Measurements from ENCODE around the gene F8A1. TPM values are rescaled to one million over a fixed set of nuclear protein-coding genes. Genes with fewer than 3 reads are reported as not detected.

F8A1 gene
- total and polyA plus RNA-seq, 2 of the 4 experiments (the other 2 are of a cell fraction), result 0.54 to 8.3 TPM

- TF ChIP-seq FOS (IDR thresholded peaks at IDR 0.05; ENCODE audit: low read depth, low read length) (no peak), POLR2A (IDR thresholded peaks at IDR 0.05; ENCODE audit: low read depth, low read length) (no peak), MXI1 (IDR thresholded peaks at IDR 0.05; ENCODE audit: borderline replicate concordance, low read depth, low read length) (no peak), RCOR1 (IDR thresholded peaks at IDR 0.05; ENCODE audit: insufficient replicate concordance, low read length) (no peak), RFX5 (IDR thresholded peaks at IDR 0.05; ENCODE audit: low read depth, low read length) (no peak), MAFK (IDR thresholded peaks at IDR 0.05; ENCODE audit: low read depth, low read length) (no peak), BHLHE40 (IDR thresholded peaks at IDR 0.05; ENCODE audit: low read depth, low read length) (no peak), CHD1 (IDR thresholded peaks at IDR 0.05; ENCODE audit: low read depth, low read length) (no peak)
- no TSS peak for BruUV-seq (replicated peaks)
- Histone ChIP-seq H2BK120ac (ENCODE audit: low read depth, low read length) (no peak overlapping the region), H3K79me1 (ENCODE audit: low read depth in 1 of 2, low read length in 2 of 2) (no peaks in the 10 kb centered on the region), H3K4me2 (ENCODE audit: low read depth, low read length) (no peak overlapping the region), H3K18ac (ENCODE audit: low read depth, low read length) (no peak overlapping the region), H2AK5ac (ENCODE audit: low read depth, low read length) (no peak overlapping the region), H2BK15ac (ENCODE audit: low read depth, low read length) (no peak overlapping the region), H3K9me1 (ENCODE audit: insufficient read depth, low read length) (no peaks in the 10 kb centered on the region), H3K4me3 (ENCODE audit: insufficient read depth, low read depth, low read length) (no peak overlapping the region), H3K23ac (ENCODE audit: low read depth, low read length) (no peak overlapping the region), H3K4ac (ENCODE audit: low read depth, low read length) (no peak overlapping the region), H2BK20ac (ENCODE audit: low read depth, low read length) (no peak overlapping the region), H3K4me1 (ENCODE audit: control insufficient read depth, insufficient read depth, low read length) (no peaks in the 10 kb centered on the region), H4K91ac (ENCODE audit: insufficient read depth, low read depth, low read length) (no peak overlapping the region), H4K20me1 (ENCODE audit: insufficient read depth, low read length) (no peaks in the 10 kb centered on the region), H3K27ac (ENCODE audit: insufficient read depth, low read length) (no peak overlapping the region), H3K27me3 (ENCODE audit: control insufficient read depth, insufficient read depth, low read length) (no peaks in the 10 kb centered on the region), H3K36me3 (ENCODE audit: control insufficient read depth, insufficient read depth, low read length) (no peaks in the 10 kb centered on the region), H4K5ac (ENCODE audit: low read depth, low read length) (no peak overlapping the region), H3K56ac (ENCODE audit: extremely low read depth, insufficient read depth, low read length) (no peak overlapping the region), H3K9ac (ENCODE audit: low read depth, low read length) (no peak overlapping the region), H2AK9ac (replicated peaks; ENCODE audit: low read depth, low read length, poor library complexity) (no peak overlapping the region), H3K9me3 (ENCODE audit: control insufficient read depth, insufficient read depth, low read length) (peaks cover 2% of the 10 kb centered on the region; the same call in 1 of the 2 replicates), H3K14ac (replicated peaks; ENCODE audit: low read depth, low read length) (no peak overlapping the region), H2AFZ (replicated peaks; ENCODE audit: low read length, poor library complexity) (no peak overlapping the region), H2BK5ac (ENCODE audit: low read depth, low read length, poor library complexity, severe bottlenecking) (no peak overlapping the region), H4K8ac (ENCODE audit: low read depth in 2 of 2, low read length in 2 of 2) (no peak overlapping the region)
- in situ Hi-C loops (cut with MboI; ENCODE audit: low sequenced_read_pairs) (no loop called here), intact Hi-C loops (cut with micrococcal nuclease) (no loop called here), dilution Hi-C loops (cut with HindIII; ENCODE audit: low sequenced_read_pairs, unreplicated experiment) (no loop called here)
- CTCF ChIA-PET, result no interaction called here
- ATAC-seq (ENCODE audit: low read depth) (no peak), DNase-seq (no peak)
- WGBS, 2 experiments (ENCODE audit: extremely low coverage in 2 of 2, insufficient read length in 1 of 2), result no CpG with 5 or more reads among the region's 2 CpGs
- POLR2A ChIA-PET (ENCODE audit: unreplicated experiment), result no interaction called here
Measured at GRCh38 chrX:154914052-154914451, 27.9 kb downstream of the F8A1 start.

All from IMR-90 (cell line).